Fibroblast of mammary gland (primary cell): ENCODE measurements around the gene NIN.

Source experiments
- DNase-seq: peaks from one replicate; pipeline ENCODE4 v3.0.0-alpha.2; 2010; ENCODE audit warnings: low read depth
- H3K4me3 ChIP-seq: 2 replicates; pipeline ENCODE4 v1.5.1; 2011; ENCODE audit warnings: low read depth, mild to moderate bottlenecking, low read length, moderate library complexity; ENCODE audit not compliant: control insufficient read depth
- TF ChIP-seq, protein P1 (sequence below): conservative IDR thresholded peaks from 2 replicates; pipeline ENCODE4 v1.5.1; 2011; ENCODE audit warnings: low read depth, low read length, inconsistent platforms; ENCODE audit not compliant: control insufficient read depth, insufficient read depth

The NIN gene

DNA sequence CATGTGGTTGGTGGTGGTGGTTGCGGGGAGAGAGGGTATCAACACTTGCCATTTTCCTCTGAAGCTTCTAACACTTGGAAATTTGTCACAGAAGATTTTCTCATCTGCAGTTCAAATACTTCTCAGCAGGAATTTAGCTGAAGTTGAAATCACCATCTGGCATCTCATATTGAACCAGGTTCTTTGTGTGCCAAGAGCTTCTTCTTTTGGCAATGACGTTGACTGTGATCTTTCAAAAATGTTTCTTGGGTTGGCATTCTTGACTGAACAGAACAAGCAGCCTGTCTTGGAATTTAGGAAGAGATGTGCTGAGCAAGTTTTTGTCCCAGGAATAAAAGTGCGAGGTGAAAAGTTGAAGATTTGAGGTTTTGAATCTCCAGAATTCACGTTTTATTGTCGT lies 8.7 kb upstream of the NIN start:
- no peak for DNase-seq
- TF ChIP-seq, protein P1, sequence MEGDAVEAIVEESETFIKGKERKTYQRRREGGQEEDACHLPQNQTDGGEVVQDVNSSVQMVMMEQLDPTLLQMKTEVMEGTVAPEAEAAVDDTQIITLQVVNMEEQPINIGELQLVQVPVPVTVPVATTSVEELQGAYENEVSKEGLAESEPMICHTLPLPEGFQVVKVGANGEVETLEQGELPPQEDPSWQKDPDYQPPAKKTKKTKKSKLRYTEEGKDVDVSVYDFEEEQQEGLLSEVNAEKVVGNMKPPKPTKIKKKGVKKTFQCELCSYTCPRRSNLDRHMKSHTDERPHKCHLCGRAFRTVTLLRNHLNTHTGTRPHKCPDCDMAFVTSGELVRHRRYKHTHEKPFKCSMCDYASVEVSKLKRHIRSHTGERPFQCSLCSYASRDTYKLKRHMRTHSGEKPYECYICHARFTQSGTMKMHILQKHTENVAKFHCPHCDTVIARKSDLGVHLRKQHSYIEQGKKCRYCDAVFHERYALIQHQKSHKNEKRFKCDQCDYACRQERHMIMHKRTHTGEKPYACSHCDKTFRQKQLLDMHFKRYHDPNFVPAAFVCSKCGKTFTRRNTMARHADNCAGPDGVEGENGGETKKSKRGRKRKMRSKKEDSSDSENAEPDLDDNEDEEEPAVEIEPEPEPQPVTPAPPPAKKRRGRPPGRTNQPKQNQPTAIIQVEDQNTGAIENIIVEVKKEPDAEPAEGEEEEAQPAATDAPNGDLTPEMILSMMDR: no peak
- no peak overlapping the region for H3K4me3 ChIP-seq

DNA sequence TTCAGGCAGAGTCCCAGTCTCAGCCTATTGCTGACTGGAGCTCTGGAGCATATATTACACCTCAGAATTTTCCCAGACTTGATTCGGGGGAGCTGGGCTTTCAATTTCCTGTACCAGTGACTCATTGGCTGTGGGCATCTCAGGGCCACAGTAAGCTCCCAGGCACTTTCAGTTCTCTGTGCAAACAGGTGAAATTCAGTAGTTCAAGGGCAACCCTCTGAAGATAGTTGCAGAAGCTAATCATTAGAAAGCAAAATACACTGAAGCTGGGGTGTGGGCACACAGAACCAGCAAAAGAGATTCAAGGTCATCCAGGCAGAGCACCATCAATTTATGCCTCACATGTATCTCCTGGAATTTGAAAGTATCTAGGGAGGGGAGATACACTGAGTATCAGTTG lies 8.1 kb upstream of the NIN start:
- TF ChIP-seq, protein P1: no peak
- no peak for DNase-seq
- no peak overlapping the region for H3K4me3 ChIP-seq

DNA sequence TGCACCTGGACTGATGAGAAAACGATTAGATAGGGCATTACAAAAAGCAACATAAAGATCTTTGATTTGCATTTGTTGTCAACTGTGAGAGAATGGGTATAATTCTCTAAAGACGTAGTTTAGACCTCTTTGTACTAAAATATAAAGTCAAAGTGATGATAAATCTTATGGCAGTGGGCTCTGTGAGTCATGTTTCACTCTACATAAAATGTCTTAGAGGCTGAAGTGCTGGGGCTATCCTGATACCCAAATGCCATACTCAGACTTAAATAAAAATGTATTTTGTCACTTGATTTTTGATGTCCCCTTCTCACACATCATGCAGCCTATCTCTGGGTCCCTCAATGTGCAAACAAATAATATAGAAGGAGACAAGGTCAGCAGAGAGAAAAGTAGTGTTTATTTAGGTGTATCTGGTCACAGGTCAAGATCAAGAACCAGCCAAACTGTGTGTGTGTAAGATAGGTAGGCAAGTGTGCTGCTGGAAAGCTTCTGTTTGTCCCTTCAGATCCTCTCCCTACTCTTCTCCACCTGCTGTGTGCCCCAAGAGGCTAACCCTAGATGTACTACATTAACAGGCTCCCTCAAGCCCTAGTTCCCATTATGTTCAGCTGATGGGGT lies 7.0 kb upstream of the NIN start:
- no peak overlapping the region for H3K4me3 ChIP-seq
- DNase-seq: no peak
- TF ChIP-seq, protein P1: no peak

DNA sequence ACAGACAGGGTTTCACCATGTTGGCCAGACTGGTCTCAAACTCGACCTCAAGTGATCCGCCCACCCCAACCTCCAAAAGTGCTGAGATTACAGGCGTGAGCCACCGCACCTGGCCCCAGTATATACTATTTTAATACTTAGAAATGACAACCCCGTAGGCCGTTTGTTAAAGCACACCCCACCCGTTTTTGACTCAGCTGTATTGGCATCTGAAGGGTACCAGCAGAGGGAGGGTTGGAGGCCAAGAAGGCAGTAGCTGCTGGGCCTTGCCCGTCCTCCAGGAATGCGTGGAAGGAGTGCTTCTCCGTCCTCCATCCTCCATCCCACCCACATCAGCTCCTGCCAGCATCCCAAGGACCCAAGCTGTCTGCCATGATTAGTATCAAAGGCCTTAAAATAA lies 6.3 kb upstream of the NIN start:
- no peak for DNase-seq
- TF ChIP-seq, protein P1: no peak
- H3K4me3 ChIP-seq: no peak overlapping the region

DNA sequence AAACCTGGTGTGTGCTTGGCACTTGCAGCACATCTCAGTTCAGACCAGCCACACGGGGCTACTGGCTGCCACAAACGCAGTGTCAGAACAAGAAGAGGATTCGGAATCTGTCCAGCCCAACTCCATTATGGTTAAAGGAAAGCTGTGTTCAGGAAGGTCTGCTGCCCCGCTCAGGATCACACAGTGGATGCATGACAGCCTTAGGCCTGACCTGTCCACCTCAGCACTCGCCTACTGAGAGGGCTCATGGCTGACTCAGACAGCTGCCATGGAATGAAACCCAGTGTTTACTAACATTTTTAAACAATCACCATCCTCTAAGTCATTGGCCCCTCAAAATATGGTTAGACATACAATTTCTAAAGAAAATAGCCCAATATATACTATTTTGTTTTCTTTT lies 5.6 kb upstream of the NIN start:
- no peak for DNase-seq
- TF ChIP-seq, protein P1: no peak
- no peak overlapping the region for H3K4me3 ChIP-seq

DNA sequence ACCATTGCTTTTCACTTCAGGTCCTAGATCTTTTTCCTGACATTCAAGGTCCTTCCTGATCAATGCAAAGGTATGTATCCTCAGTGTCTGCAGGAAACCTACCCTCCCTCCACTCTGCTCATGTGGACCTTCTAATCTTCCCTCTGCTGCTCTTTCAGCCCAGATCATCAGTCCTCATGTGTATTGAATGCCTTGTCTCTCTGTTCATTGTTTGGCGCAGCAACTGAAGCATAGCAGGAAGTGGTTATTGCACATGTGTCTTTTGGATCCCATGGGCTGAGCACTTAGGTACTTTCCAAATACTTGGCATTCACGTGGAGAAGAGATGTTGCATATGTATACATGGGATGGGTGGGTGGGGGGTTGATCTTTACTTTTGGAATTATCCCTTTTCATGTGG lies 4.3 kb upstream of the NIN start:
- TF ChIP-seq, protein P1: no peak
- peak; percentile 49 for DNase-seq
- no peak overlapping the region for H3K4me3 ChIP-seq

DNA sequence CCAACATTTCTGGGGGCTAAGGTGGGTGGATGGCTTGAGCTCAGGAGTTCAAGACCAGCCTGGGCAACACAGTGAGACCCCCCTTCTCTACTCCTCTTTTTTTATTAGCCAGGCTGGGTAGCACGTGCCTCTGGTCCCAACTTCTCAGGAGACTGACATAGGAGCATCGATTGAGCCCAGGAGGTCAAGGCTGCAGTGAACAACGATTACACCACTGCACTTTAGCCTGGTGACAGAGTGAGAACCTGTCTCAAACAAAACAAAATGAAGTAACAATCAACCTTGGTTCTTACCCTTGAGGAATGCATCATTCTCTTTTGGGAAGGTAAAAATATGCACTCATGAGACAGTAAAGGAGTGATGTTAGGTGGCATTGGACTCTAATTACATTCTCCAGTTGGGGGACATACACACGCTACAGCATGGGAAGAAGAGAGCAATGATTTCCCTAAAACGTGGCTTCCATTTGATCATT lies 3.9 kb upstream of the NIN start:
- H3K4me3 ChIP-seq: no peak overlapping the region
- TF ChIP-seq, protein P1: no peak

More for the DNA sequence above, 3.9 kb upstream of the NIN start:
- DNase-seq: no peak
